ENCODE results near the gene FOXE1. TPM values are rescaled to one million over a fixed set of nuclear protein-coding genes. Genes with fewer than 3 reads are reported as not detected.

Gene FOXE1
- total and polyA plus RNA-seq, 2 experiments from 2014 or later = 0.45 TPM; not detected in 1

- H3K27ac ChIP-seq (ENCODE audit: low read depth) = no peak overlapping the region
- no peaks in the 10 kb centered on the region for H4K20me1 ChIP-seq (replicated peaks; ENCODE audit: insufficient read depth)
- no peak overlapping the region for H2AFZ ChIP-seq
- H3K9me3 Mint-ChIP-seq = peaks cover 31% of the 10 kb centered on the region; the same call in 2 of the 3 replicates
- H3K9me2 ChIP-seq (ENCODE audit: insufficient read depth) = peaks cover 4% of the 10 kb centered on the region
- H3K4me2 ChIP-seq = peak overlapping the region; percentile 52; the same call in 1 of the 2 replicates
- H3K36me3 Mint-ChIP-seq (ENCODE audit: low read depth) = peaks cover 8% of the 10 kb centered on the region; the same call in 2 of the 3 replicates
- peak overlapping the region; percentile 22; the same call in 1 of the 2 replicates for H3K27ac Mint-ChIP-seq
- TF ChIP-seq ZNF114 (CRISPR knock-in tag; IDR thresholded peaks at IDR 0.05) (no peak), STAT1 (IDR thresholded peaks at IDR 0.05; ENCODE audit: unreplicated experiment) (no peak), ZNF462 (CRISPR knock-in tag; IDR thresholded peaks at IDR 0.05) (no peak)
- H3K27me3 ChIP-seq (ENCODE audit: insufficient read depth) = peaks cover 12% of the 10 kb centered on the region; the same call in 1 of the 2 replicates
- peak; percentile 89 for ATAC-seq
- H3K4me3 Mint-ChIP-seq = no peak overlapping the region
- DNase-seq (ENCODE audit: low spot score) = peak; percentile 44
- peaks cover 5% of the 10 kb centered on the region for H3K27me3 Mint-ChIP-seq (ENCODE audit: insufficient read depth, low read depth, poor library complexity)
- H3K4me1 ChIP-seq (ENCODE audit: insufficient read depth) = peaks cover 11% of the 10 kb centered on the region; the same call in 1 of the 2 replicates
- H3K4me1 Mint-ChIP-seq = peaks cover 18% of the 10 kb centered on the region
- H3K4me3 ChIP-seq = no peak overlapping the region
- H3K36me3 ChIP-seq (ENCODE audit: insufficient read depth) = no peaks in the 10 kb centered on the region
- H3K79me2 ChIP-seq (replicated peaks; ENCODE audit: insufficient read depth) = no peaks in the 10 kb centered on the region
- no peaks in the 10 kb centered on the region for H3F3A ChIP-seq (replicated peaks; ENCODE audit: low read depth)
These were observed 15.8 kb downstream of the FOXE1 start for GRCh38 chr9:97868859-97869258.

- Histone ChIP-seq H4K20me1 (replicated peaks; ENCODE audit: insufficient read depth) (no peaks in the 10 kb centered on the region), H3K27me3 (ENCODE audit: insufficient read depth) (no peaks in the 10 kb centered on the region; the same call in 1 of the 2 replicates), H3F3A (replicated peaks; ENCODE audit: low read depth) (no peaks in the 10 kb centered on the region), H3K27ac (ENCODE audit: low read depth) (no peak overlapping the region), H3K4me2 (no peak overlapping the region), H3K4me3 (no peak overlapping the region), H2AFZ (no peak overlapping the region), H3K36me3 (ENCODE audit: insufficient read depth) (no peaks in the 10 kb centered on the region), H3K4me1 (ENCODE audit: insufficient read depth) (peaks cover 13% of the 10 kb centered on the region; the same call in 1 of the 2 replicates), H3K79me2 (replicated peaks; ENCODE audit: insufficient read depth) (no peaks in the 10 kb centered on the region), H3K9me2 (ENCODE audit: insufficient read depth) (peaks cover 8% of the 10 kb centered on the region)
- Mint-ChIP-seq H3K4me1 (peaks cover 16% of the 10 kb centered on the region), H3K27ac (no peak overlapping the region), H3K27me3 (ENCODE audit: insufficient read depth, low read depth, poor library complexity) (peaks cover 9% of the 10 kb centered on the region), H3K9me3 (peaks cover 20% of the 10 kb centered on the region; the same call in 2 of the 3 replicates), H3K36me3 (ENCODE audit: low read depth) (peaks cover 4% of the 10 kb centered on the region; the same call in 1 of the 3 replicates), H3K4me3 (no peak overlapping the region)
- ATAC-seq (peak; percentile 23; the same call in 1 of the 3 replicates), DNase-seq (ENCODE audit: low spot score) (peak; percentile 46)
- TF ChIP-seq NANOG (IDR thresholded peaks at IDR 0.05; ENCODE audit: borderline replicate concordance) (0 out of 2 replicates have a peak, but pooled peaks have one; percentile 19), CREB1 (CRISPR knock-in tag; IDR thresholded peaks at IDR 0.05; ENCODE audit: low read depth) (0 out of 2 replicates have a peak, but pooled peaks have one; percentile 13), ZNF331 (CRISPR knock-in tag; IDR thresholded peaks at IDR 0.05; ENCODE audit: low read depth) (no peak)
These were observed 20.4 kb downstream of the FOXE1 start for GRCh38 chr9:97873425-97873824.
